SH-SY5Y (cell line): ENCODE measurements around the gene HMGXB3.

Experiments used
- GATA2 ChIP-seq: IDR thresholded peaks from 2 replicates; pipeline ENCODE4 v1.6.1; 2011; ENCODE audit warnings: mild to moderate bottlenecking, low read depth, low read length
- GATA3 ChIP-seq: IDR thresholded peaks from 2 replicates; pipeline ENCODE4 v1.6.1; 2011; ENCODE audit warnings: low read depth, mild to moderate bottlenecking, low read length, moderate library complexity

Gene HMGXB3

DNA sequence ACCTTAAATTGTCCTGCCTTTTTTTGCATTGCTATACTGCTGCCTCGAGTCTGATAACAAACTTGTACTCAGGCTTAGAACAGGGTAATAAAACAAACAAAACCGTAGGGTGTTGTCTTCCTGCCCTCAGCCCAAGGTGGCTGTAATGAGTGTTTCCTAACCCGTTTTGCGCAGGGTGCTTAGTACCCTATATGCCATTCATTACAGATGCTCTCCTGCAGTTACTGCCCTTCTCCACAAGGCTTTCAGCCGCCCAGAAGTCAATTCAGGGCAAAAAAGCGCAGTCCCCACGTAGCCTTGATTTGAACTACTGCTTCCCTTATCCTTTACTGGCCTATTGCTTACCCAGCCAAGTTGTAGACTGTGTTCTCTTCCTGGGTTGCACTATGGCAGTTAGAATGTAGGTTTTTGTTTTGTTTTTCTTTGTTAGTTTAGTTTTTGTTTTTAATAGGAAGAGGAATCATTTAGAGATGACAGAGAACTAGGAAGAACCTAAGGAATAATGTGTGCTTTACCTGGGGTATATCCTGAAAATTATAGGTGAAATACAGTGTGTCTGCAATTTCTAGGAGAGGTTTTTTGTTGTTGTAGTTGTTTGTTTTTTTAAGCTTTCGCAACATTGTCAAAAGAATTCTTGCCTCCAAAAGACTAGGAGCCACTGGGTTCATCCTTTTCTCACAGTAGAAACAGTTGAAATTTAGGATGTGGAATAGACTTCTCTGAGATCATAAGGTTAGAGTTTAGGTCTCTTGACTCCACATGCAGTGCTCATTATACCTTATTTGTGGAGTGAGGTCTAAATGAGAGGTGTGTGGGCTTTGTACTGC lies 1.3 kb downstream of the HMGXB3 start:
- TF ChIP-seq GATA2 (no peak), GATA3 (no peak)

DNA sequence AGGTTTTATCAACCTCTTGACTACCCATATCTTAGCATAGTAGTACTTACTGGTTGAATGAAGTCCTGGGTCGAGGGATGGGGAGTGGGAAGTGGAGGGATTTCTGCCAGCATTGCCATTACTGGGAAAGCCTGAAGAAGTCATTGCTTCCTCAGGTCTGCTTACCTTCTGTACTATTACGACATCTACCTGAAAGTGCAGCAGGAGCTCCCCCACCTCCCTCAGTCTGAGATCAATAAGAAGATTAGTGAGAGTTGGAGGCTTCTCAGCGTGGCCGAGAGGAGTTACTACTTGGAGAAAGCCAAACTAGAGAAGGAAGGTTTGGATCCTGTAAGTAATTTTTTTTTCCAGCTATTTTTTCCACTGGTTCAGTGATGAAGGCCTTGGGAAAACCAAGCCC lies 5.8 kb downstream of the HMGXB3 start:
- TF ChIP-seq GATA2 (no peak), GATA3 (no peak)

DNA sequence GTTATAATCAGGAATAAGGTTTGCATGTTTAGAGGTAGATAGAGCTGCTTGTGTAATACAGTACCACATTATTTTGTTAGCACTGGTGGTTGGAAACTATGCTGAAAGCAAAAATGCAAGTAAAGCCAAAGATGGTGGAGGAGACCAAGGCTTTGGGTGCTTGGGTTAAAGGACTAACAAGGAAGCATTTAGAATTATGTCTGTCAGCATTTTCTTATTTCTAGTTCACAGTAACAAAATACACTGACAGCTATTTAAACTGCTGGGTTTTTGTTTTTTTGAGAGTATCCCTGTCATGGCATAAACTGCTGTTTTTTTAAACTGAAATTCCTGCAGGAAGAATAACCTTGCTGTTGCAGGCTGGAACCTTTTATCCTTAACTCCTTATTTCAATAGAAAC lies 6.5 kb downstream of the HMGXB3 start:
- no peak for TF ChIP-seq GATA3

DNA sequence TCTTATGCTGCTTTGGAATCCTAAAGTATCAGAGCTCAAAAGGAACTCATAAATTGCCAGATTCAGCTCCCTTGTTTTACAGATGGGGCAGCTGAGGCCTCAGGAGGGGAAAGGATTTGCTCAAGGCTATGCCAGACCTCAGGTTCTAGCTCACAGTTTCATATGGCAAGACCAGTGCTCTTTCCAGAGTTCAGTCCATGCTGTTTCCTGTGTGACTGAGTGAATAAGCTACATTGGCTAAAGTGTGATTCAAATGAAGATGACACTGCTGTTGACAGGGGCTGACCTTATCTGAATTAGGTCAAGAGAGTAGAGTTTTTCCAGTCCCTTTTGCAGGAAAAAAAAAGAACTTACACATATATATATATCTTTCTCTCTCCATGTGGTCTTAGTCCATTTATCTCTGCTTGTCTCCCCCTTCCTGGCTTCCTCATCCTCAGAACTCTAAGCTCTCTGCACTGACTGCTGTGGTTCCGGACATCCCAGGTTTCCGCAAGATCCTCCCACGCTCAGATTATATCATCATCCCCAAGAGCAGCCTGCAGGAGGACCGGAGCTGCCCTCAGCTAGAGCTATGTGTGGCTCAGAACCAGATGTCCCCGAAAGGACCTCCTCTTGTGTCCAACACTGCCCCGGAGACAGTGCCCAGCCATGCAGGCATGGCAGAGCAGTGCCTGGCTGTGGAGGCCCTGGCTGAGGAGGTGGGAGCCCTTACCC lies 9.3 kb downstream of the HMGXB3 start:
- TF ChIP-seq GATA2 (no peak), GATA3 (no peak)

DNA sequence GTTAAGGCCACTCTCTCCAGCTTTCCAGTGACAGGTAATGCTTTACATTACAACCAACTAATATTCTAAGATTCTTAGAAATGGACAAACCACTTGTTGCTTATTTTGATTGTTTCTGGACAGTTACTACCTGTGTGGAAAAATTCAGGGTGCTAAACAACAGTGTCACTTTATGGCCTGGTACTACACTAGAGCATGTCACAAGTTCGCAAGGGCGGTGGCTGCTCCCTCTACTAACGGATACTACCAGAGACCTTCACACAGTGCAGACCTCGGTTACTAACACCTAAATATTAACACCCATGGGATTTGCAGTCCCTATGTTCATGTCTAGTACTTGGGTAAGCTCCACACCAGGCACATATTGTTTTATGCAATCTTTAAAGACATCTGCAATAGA lies 13.4 kb downstream of the HMGXB3 start:
- TF ChIP-seq GATA3 = no peak
- TF ChIP-seq GATA2 = no peak

DNA sequence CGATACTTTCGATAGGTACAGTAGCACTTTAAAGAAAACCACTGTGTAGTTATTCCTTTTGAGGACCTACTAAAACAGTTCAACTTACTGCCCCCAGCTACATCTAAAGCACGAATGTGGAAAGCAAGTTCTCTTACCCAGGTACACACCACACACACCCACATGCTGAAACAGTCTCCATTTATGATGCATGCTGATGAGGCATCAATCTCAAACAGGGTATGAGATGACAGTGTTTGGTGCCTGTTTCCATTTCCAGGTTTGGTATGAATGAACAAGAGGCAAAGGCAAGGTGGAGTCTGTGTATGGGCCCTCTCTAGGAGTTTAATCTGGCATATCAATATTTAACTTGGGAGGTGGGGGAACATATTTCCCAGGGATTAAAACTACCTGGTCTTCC lies 13.9 kb downstream of the HMGXB3 start:
- no peak for TF ChIP-seq GATA2

DNA sequence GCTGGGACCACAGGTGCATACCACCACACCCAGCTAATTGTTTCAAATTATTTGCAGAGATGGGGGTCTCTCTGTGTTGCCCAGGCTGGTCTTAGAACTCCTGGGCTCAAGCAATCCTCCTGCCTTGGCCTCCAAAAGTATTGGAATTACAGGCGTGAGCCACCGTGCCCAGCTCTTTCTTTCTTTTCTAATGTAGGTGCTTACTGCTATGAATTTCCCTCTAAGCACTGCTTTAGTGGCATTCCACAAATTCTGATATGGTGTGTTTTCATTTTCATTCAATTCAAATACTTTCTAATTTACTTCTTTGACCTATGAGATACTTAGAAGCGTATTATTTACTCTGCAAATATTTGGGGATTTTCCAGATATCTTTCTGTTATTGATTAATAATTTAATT lies 14.9 kb downstream of the HMGXB3 start:
- TF ChIP-seq GATA2 (no peak), GATA3 (no peak)

DNA sequence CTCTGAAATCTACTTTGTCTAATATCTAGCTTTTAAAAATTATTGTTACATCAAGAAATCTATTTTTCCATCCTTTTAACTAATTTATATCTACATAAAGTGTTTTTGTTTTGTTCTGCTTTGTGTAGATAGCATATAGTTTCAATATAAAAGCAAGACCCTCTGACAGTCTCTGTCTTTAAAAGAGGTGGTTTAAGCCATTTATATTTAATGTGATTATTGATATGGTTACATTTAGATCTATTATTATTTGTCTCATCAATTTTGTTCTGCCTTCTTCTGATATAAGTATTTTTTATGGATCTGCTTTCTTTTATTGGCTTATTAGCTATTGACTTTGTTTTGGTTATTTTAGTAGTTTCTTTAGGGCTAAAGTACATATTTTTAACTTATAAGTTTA lies 16.0 kb downstream of the HMGXB3 start:
- TF ChIP-seq GATA2 (no peak), GATA3 (no peak)

DNA sequence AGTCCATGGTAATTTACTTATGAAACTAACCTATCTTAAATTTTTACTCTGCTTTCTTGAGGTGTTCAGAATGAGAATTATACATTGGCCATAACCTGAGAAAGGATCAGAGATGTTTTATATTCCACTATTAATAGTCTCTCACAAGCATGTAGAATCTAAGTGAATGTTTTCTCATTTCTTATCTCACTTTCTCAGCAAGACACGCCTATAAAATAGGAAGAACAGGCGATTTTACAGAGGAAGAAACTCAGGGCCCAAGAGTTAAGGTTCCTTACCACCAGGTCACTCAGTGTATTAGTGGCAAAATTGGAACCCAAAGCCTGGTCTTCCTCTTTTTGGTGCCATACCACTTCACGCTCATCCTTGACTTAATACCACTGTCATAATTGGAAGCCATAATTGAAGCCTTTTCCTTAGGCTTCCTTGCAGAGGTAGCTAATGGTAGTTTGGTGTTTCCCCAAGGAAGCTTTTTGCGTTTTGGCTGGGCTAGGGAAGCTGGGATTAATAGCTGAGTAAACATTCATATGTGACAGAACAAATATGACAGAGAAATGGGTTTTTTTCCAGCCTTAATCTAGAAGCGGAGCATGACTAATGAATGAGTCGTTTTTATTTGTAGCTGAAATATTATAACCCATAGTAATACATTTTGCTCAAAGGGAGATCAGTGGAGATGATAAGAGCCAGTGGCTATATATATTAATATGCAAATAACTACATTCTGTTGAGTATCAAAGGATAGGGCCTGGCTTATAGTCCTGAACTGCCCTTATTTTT lies 16.9 kb downstream of the HMGXB3 start:
- no peak for TF ChIP-seq GATA2
- TF ChIP-seq GATA3 = no peak

DNA sequence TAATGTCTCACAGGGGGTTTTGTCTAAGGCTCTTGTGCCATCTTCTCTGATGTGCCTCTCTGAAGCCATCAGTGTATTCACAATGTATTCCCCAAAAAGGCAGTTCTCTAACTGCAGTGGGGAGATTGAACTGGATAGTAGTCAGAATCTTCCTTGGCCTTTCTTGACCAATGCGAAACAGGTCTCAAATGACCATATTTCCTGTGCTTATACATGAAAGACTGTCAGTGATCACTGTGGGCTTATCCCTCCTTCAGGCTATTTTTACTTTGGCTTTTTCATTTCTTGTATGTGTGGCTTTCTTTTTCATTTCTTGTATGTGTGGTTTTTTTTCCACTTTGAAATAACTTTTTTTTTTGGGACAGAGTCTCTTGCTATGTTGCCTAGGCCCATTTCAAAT lies 19.7 kb downstream of the HMGXB3 start:
- no peak for TF ChIP-seq GATA2
- TF ChIP-seq GATA3 = no peak

DNA sequence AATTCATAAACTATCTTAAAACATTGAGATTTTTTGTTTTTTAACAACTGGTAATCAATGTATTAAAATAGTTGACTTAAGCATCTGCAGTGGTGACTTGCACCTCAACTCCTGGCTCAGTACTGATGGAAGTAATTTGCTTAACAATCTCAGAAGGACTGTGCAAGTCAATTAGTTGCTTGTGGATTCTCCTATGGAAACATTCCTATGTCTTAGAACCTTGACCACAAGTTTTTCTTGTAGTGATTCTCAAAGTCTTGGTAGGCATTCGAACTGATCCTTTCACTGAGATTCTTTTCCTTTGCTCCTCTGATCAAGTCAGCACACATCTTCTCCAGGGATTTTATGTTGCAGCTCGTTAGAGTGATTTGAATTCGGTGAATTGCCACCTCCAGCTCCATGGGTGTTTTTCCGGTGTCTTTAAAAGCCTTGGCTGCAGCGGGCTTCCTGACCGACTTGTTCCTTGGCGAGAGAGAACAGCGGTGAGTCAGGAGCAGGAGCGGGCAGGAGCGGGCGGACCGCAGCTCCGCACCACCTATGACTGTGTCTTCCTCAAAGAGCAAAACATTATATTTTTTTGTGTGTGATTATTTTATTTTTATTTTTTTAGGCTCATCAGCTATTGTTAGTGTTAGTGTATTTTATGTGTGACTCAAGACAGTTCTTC lies 21.1 kb downstream of the HMGXB3 start:
- TF ChIP-seq GATA2 (no peak), GATA3 (no peak)

DNA sequence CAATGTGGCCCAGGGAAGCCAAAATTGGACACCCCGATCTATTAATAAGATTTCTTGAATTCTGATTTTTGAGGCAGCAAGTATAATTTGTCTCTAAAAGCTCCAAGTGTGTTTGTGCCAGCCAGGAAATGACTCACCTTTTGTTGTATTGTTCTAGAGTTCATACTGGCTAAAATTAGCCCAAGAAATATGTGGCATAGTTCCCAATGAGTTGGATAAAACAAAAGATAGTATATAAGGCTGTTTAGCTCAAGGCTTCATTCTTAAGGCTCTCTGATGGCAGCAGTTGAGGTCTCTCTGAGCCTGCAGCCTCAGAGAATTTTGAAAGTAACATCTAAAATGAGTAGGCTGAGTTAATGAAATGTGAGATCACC lies 21.6 kb downstream of the HMGXB3 start:
- TF ChIP-seq GATA2 (no peak), GATA3 (no peak)

DNA sequence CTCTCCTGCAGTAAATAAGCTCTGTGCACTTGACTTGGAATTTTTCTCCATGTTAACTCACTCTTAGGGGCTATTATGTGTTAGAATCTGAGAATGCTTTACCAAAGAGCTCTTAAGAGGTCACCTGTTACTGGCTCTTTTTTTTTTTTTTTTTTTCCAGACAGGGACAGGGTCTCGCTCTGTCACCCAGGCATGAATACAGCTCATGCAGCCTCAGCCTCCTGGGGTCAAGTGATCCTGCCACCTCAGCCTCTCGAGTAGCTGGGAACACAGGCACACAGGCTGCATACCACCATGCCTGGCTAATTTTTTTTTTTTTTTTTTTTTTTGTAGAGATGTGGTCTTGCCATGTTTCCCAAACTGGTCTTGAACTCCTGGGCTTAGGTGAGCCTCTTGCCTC lies 22.1 kb downstream of the HMGXB3 start:
- TF ChIP-seq GATA2 = no peak
- no peak for TF ChIP-seq GATA3

DNA sequence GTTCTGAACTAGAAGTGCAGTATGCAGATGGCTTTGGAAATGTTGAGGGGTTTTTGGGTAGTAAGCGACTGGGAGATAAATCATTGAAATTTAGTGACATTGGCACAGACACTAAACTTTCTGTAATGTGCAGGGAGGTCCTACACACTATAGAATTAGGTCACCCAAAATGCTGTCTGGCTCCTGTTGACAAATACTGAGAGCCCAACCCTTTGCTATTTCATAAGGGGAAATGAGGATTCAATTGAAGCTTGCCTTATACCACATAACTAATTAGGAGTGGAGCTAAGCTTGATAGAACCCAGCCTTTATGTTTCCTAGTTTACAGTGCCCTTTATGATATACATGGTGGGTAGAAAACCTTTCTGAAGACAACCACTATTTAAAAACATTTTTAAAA lies 22.6 kb downstream of the HMGXB3 start:
- TF ChIP-seq GATA2 (no peak), GATA3 (no peak)

DNA sequence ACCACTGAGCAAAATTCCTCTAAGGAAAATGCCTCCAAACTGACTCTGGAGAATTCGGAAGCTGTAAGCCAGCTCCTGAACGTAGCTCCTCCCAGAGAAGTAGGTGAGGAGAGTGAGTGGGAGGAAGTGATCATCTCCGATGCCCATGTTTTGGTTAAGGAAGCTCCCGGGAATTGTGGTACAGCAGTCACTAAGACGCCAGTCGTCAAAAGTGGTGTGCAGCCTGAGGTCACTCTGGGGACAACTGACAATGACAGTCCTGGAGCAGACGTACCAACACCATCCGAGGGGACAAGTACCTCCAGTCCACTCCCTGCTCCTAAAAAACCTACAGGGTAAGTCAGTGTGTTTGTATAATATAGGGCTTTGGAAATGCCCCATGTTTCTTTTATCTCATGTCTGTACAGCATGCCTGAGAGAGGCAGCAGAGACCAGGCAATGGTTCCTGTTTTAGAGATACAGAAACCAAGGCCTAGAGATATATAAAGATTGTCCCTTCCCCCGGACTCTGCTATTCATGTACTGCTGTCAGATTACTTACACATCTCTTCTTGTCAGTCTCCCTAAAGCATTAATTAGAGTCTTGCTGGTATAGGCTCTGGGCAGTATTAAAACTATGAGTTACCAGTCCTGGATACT lies 23.9 kb downstream of the HMGXB3 start:
- TF ChIP-seq GATA3 (no peak), GATA2 (no peak)
